GM18508 (cell line): ENCODE data around the gene BCAP31.

Experiments used
- ATAC-seq: cut with Tn5 transposase; IDR thresholded peaks from one replicate; pipeline ENCODE4 v1.9.1; 2021; ENCODE audit warnings: moderate number of reproducible peaks; ENCODE audit not compliant: insufficient read depth, unreplicated experiment

The BCAP31 gene

DNA sequence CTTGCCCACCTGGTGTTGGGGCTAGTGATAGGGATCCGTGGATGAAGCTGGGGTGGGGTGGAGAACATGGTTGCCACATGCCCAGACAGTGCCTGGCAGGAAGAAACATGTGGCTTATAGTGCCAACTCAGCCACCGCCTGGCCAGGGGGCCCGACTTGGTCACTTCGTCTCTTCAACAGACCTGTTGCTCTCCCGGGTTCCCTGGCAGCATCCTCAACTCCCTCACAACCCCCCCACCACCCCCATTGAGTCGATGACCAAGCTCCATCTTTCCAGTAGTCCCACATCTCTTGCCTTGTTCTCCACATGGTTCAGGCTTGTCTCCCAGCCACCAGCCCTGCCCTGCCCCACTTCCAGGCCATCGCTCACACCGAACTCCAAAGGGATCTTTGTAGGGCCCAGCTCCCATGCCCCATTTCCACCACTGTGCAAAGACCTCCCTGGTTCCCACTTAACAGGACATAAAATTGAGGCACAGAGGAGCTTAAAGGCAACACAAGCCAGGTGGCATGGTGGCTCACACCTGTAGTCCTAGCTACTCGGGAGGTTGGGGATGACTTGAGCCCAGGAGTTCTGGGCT, 58.4 kb downstream of the BCAP31 start:
- no peak for ATAC-seq

DNA sequence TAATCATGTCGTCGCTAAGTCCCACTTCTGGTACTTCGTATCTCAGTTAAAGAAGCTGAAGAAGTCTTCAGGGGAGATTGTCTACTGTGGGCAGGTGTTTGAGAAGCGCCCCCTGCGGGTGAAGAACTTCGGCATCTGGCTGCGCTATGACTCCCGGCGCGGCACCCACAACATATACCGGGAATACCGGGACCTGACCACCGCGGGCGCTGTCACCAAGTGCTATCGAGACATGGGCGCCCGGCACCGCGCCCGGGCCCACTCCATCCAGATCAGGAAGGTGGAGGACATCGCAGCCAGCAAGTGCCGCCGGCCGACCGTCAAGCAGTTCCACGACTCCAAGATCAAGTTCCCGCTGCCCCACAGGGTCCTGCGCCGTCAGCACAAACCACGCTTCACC, 61.9 kb downstream of the BCAP31 start:
- no peak for ATAC-seq

DNA sequence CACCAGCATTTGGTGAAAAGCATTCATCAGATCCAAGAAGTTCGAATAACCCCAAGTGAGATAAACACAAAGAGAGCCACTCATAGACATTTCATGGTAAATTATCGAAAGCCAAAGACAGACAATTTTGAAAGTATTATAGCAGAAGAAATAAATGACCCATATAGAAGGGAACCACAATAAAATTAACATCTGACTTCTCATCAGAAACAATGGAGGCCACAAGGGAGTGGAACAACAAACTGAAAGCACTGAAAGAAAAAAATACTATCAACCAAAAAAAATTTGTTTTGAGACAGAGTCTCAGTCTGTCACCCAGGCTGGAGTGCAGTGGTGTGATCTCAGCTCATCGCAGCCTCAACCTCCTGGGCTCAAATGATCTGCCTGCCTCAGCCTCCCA, 64.9 kb downstream of the BCAP31 start:
- ATAC-seq = no peak

DNA sequence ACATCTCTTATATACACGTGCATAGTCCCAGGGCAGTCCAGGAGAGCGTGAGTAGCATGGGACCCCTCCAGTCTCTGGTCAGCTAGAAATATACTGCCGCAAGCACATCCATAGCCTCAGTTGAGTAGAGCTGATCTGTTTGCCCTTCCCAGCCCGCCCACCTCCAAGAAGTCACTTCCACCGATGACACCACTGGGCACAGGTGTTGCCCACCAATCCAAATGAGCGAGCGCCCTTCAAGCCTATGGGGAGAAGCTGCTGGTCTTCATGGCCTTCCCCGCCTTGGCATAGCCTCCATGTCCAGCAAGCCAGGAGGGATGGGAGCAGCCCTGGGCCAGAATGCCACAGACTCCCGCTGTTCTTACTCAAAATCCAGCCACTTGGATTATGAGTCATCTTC, 67.0 kb downstream of the BCAP31 start:
- ATAC-seq = no peak

DNA sequence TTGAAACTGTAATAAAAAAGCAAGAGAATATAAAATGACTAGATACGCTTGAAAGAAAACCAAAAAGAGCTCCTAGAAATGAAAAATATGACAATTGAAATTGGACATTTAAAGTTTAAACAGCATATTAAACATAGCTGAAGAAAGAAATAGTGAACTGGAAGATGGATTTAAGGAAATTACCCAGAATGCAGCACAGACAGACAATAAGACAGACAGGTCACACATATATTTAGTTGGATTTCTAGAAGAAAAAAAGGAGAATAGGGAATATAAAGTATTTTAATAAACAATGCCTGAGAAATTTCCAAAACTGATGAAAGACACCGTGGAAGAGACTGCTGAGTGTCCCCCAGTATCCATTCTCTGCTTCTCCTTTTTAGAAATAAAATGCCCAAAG, 70.6 kb downstream of the BCAP31 start:
- ATAC-seq = no peak

DNA sequence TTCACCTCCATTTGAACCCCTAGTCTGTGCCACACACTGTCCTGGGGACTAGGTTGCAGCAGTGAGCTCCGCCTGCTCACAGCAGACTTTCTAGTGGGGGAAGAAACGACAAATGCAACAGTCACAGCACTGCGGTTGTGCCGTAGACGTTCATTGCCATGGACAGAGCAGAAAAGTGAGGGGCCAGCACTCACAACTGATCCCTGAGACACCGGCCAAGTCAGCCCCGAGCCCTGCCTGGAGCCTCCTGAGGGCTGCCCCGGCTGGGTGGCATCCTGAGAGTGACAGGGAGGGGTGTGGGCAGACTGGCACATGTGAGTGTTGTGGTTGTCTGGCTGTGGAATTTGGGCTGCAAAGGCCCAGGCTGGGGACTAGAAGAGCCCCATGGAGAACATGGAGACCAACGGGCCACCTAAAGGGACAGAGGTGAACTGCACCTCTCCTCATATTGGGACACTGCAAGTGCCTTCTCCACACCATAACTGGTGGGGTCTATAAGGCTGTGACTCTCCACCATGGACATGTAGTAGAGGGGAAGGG, 72.6 kb downstream of the BCAP31 start:
- no peak for ATAC-seq

DNA sequence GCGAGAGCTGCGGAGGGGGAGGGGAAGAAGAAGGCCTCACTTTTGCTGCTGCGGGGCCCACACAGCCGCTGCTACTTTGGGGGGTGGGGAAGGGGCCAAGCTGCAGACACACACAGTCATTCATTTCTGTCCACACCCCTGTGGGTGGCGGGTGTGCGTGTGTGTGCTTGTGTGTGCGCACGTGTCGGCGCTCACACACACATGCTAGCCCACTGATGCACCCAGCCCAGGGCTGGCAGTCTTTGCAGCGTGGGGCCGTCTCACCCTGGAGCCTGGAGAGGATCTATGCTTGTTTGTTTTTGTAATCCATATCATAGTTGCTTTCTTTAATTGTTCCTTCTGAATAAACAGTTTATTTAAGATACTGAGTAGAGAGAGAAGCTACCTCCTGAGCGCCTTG, 73.2 kb downstream of the BCAP31 start:
- ATAC-seq = no peak
